T follicular helper cell (primary cell): Measurements from ENCODE around the gene PPP1R7.

Source experiments
- DNase-seq: peaks from one replicate; pipeline ENCODE4 v3.0.0-alpha.2; 2020; ENCODE audit warnings: low read depth

Gene PPP1R7

DNA sequence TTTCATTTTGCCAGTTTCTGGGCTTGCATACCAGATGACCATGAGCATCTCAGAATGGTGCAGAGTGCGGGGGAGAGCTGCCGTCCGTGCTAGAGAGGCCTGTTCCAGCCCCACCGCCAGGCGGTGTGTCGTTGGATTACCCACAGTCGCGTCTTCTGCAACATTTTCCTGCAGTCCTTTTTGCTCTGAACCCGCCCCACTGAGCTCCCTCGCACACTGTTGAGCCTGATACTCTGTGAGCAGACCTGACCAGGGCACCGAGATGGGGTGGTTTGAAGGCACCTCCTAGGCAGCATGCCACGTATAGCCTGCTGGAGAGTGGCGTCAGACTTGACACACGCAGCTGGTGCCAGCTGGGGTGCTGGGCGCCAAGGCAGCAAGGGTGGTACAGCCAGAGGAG lies 18.1 kb downstream of the PPP1R7 start:
- DNase-seq, result no peak

DNA sequence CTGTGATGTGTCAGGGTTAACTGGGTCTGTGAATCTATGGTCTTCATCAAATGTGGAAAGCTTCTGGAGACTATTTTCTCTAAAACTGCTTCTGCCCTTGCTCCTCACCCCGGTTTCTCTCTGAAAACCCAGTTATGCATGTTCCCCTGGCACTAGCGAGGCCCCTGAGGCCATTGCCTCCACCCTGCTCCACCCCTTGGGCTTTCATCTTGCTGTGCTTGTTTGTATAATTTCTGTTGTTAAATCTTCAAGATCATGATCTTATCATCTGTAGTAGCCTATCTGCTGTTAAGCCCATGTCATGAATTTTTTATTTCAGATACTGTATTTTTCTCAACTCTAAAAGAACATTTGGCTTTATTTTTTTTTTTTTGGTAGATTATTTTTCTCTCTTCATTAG lies 23.3 kb downstream of the PPP1R7 start:
- DNase-seq, result no peak

DNA sequence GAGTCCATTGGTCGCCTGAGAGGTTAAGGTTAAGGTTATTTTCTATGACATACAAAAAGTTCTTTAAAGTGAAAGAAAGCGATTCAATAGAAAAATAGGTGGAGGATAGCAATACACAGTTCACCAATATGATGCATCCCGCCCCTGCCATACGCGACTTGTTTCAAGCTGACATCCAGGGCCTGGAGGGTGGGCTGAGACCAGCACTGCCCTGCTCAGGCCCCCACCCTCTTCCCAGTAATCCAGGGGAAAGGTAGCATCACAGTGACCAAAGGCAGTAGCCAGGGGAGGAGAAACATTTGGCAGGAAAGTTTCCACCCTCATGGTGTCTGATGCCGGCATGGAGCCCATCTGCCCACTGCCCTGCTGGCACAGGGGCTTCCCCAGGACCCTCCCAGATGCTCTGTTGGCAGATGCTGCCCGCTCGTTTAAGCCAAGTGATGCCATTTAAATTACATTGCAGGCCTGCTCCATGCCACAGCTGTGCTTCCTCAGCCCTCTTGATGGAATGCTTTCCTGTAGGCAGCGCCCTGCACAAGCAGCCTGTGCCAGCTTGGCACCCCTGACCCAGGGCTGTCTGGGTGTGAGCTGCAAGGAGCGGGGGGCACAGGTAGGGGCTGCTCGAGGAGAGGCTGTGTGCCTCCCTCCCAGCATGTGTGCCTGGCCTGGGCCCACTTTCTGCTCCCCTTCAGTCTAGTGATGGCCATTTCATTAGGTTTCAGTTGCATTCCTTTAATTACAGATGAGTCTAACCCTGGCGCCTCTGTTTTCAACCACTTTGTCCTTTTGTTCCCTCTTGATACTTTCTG lies 27.5 kb downstream of the PPP1R7 start:
- no peak for DNase-seq

DNA sequence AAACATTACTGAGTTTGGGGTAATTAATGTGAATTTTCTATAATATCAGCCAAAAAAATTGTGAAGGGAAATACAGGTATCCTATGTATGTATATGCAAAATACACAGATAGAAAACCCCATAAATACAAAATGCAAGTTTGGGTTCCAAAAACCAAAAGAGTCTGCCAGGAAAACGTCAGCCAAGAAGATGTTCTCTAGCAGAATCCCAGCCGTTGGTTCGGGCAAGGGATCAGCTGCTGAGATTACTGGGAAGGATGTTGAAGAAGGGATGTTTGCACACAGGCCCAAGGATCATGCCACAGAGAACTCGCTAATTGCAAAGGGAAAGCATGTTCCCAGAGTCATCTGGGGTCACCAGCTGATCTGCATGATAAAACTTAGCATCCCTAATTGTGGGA lies 28.7 kb downstream of the PPP1R7 start:
- no peak for DNase-seq

DNA sequence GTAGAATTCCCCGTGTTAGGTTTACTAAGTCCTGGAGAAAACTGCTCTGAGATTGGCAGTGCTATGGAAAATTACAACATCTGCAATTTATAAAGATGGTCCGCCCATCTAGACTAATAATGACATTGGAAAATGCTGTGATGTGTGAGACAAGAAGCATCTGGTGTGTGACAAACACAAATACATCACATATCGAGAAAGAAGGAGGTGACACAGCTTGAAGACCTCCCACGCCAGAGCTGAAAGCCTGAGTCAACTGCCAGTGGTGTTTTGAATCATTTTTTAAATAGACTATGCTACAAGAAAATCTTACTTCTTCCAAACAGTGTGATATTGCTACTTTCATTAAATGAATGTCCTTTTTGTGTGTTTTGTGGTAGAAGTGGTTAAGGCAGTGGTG lies 29.6 kb downstream of the PPP1R7 start:
- DNase-seq, result no peak

DNA sequence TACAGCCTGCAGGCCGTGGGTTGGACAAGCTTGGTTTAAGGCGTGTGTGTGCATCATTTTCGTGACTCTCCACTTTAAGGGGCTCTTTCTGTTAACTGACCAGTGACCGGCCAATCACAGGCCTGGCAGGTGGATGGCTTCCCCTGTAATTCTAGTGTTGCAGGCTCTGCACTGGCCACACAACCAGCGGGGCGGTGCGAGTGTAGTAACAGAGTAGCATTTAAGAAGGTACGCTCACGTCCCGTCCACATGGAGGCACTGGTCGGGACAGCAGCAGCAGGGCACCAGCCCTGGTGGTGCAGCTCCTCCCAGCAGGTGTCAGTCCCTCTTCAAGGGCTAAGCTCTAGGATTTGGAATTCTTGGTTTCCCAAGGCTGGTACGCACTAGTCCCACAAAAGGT lies 30.2 kb downstream of the PPP1R7 start:
- no peak for DNase-seq

DNA sequence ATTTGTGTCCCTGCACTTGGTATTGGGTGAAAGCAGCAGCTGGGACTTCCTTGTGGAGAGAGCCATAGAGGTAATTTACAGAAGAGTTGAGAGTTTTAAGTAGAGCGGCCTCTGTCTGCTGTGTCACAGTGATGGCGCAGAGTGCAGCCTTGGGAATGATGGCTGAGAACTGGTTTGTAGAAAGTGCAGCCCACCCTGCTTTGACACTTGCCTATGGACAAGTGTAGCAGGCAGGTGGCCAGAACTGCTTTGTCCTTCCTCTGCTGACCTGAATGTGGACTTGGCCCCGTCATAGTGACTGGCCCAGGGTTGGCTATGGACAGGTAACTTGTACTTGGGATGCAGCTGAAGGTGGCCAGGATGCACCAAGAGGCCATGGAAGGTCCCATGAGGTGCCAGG lies 31.9 kb downstream of the PPP1R7 start:
- no peak for DNase-seq

DNA sequence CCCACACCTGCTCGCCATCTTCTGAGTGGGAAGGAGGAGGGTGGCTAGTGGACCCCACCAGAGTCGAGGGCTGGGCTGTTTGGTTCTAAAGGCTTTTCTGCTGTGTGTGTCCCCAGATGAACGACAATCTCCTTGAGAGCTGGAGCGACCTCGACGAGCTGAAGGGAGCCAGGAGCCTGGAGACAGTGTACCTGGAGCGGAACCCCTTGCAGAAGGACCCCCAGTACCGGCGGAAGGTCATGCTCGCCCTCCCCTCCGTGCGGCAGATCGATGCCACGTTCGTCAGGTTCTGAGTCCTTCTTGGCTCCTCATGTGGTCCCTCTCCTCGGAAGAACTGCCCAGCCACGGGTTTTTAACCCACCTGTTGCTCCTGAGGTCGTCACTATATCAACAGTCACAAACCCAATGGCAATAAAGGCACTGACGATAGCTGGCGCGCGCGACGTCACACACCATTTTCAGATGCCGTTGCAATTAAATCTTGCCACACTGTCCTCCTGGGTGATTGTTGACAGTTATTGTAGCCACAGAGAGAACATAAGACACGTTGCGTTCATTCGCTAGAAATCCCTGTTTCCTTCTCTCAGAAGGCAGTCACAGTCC lies 32.4 kb downstream of the PPP1R7 start:
- DNase-seq, result no peak

DNA sequence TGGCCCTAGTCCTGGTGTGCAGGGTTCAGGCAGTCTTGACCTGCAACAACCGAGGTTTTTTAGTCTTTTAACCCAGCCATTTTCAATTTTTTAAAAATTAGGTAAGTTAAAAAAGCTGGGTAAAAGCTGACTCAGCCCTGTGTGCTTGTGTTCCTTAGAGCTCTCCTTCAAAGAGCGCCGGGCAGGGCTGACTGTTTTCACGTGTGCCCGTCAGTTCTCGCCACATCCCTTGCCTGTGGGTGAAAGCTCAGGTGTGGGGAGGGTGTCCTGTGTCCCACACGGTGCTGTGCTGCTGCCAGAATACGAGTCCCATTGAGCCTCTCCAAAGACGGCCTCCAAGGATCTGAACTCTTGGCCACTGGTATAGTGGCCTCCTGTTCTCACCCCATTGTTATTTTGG lies 33.0 kb downstream of the PPP1R7 start:
- DNase-seq, result no peak

DNA sequence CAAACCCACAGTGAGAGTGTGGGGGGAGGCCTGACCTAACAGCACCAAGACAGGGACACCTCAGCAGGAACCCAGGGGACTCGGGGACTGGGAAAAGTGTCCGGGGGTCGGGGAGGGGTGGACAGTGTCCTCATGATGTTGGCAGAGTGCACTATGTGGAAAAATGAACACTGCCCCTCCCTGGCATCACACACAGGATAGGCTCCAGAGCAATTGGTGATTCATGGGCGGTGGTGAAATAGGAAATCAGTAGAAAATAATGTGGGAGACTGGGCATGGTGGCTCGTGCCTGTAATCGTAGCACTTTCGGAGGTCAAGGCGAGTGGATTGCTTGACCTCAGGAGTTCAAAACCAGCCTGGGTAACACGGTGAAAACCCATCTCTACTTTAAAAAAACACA lies 34.6 kb downstream of the PPP1R7 start:
- DNase-seq, result no peak

DNA sequence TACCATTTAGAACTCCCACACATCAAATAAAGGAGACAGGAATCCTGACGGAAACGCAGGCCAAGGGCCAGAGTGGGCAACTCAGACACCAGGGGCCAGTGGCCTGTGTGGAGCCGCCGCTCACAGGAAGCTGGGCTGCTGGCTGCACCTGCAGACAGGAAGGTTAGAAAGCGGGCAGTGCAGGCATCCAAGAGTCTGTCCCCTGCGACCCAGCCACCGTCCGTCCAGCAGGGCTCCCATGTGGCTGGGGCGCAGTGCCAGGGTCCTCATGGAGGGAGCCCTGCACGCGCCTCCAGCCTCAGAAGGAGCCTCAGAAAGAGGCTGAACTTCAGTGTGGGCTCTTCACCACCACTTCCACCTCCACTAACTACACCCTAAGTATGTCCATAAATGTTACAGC lies 35.7 kb downstream of the PPP1R7 start:
- DNase-seq, result no peak

DNA sequence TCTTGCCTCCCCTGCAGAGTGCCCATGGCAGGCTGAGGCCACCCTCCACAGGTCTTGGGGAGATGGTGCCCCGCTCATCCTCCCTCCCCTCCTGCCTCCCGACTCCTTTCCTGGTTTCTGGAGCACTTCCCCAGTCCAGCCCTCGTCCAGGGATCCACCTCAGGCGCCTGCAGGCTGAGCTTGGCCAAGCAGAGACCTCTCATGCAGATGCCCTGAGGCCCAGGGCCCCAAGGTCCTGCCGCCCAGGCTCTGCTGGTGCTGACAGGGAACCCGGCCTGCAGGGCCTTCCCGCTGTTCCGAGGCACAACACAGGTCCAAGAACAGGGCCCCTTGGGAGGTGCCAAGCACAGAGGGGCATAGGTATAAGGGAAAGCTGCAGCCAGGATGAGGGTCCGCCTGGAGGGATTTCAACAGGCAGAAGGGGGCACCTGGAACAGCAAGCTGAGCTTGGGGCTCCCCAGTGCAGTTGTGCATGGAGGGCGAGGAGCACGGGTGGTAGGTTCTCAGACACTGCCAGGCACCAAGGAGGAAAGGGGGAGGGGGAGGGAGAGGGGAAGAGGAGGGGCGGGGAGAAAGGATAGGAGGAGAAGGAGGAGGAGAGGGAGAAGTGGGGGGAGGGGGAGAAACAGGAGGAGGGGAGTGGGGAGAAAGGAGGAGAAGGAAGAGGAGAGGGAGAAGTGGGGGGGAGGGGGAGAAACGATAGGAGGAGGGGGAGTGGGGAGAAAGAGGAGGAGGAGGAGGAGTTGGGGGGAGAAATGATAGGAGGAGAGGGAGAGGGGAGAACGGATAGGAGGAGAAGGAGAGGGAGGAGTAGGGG lies 37.0 kb downstream of the PPP1R7 start:
- no peak for DNase-seq

DNA sequence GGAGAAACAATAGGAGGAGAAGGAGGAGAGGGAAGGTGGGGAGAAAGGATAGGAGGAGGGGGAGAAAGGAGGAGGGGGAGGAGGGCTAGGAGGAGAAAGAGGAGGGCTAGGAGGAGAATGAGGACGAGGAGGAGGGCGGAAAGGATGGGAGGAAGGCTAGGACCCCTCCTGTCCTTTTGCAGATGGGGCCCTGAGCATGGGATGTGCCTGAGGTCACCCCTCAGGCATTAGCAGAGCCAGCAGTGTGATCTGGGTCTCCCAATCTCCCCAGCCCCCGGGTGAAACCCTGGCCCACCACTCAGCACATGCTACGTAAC lies 37.6 kb downstream of the PPP1R7 start:
- DNase-seq, result no peak

DNA sequence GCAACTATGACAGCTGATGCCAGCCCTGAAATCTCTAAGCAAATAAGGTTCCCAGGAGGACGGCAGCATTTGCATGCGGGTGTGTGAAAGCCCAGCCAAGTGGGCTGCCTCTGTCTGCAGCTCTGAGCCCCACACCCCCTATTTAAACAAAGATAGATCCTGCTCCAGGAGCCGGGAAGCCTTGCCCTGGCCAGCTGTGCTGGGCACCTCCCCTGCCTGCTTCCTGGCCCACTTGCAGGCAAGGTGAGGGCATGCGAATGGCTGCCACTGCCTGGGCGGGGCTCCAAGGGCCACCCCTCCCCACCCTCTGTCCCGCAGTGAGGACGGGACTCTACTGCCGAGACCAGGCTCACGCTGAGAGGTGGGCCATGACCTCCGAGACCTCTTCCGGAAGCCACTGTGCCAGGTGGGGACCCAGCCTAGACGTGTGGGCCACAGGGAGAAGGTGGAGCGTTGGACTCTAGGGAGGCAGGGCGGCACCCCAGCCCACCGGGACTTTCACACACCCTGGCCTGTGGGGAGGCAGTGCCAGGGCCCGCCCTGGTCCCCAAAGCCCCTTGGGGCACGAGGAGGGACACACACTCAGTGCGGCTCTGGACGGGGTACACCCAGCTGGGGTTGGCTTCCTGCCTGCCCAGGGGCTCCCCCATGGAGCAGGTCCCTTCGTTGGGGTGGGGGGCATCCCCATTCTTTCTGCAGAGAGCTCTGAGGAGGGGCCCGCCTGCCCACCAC lies 38.3 kb downstream of the PPP1R7 start, which contains the start of gene ANO7:
Gene ANO7, plus strand, starts transcription at position 317 of the 732 bp plus-strand sequence. CDS start 1,387 bp downstream, outside the sequence.
- DNase-seq, result no peak

DNA sequence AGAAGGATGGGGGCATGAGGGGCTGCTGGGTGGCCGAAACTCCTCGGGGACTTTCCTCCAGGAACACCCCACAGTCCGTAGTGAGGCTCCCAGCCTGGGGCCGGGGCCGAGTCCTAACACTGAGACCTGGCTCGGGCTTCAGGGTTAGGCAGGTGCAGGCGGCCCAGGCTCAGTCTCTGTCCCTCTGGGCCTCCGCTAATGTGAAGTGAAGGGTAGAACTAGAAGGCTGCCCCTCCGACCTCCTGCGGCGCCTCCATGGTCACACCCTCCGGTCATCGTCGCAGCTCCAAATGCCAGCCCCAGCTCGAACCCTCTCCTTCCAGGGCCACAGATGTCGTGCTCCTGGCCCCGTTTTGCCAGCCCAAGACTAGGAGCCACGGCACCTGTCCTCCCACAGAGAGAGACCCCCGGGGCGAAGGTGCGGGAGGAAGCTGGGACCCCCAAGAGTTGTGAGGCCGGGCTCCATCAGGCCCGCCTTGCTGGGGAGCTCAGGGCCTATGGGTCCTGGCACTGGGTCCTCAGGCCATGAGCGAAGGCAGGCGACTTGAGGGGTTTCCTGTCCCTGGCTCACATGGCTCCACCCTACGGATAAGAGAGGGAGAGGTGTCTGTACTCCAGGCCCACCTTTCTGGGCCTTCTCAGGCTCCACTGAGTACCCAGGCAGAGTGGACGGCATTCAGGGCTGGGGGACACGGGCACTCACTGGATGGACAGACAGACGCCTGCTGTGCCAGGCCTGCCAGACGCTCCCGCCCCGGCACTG lies 39.0 kb downstream of the PPP1R7 start:
- no peak for DNase-seq

DNA sequence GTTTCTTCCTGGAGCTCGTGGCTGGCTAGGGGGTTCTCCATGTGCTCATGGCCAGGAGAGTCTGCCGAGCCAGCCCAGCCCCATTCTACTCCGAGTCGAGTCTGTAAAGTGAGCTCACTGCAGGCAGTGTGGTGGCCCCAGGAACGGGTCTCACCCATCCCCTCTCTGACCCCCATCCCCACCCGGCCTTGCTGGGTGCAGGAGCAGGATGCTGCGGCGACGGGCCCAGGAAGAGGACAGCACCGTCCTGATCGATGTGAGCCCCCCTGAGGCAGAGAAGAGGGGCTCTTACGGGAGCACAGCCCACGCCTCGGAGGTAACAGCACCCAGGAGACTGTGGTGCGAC lies 39.6 kb downstream of the PPP1R7 start:
- DNase-seq, result no peak

DNA sequence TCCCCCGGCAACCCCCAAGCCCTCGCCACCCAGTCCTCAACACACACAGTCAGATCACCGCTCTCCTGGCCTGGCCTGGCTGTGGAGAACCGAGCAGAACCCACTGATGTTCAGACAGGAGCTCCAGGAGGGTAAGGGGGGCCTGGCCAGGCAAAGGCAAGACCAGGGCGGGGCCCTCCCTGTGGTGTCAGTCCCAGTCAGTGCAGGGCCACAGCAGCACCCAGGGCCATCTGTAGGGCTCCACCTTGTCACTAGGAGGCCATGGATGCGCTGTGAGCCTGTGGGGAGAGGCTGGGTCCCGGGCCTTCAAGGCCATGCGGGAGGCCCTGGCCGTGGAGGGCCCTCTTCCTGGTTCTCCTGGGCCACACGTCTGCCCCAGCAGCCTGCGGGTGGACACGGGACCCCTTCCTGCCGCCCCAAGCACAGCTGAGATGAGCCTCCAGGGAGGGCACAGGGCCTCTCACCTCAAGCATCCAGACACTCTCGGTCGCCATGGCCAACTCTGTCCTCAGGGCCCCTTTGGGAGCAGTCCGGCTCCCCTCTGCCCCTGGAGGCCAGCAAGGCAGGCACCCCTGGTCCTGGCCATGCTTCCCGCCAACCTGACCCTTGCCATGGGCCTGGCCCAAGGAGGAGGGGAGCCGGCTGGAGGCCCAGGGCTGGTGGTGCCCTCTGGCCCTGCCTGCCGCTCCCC lies 40.2 kb downstream of the PPP1R7 start:
- DNase-seq, result no peak

DNA sequence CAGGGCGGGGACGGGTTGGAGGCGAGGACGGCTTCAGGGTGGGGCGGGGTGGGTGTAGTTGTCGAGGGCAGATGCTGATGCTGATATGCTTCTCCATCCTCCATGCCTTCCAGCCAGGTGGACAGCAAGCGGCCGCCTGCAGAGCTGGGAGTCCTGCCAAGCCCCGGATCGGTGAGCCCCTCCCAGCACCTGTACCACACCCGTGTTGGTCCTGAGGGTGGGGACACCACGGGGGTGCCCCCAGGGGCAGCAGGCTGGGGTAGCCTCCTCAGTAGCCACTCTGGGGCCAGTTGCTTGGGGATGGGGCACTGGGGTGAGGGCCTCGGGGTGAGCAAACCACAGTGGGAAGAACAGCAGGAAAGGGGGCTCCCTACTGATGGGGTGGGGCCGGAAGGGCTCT lies 40.8 kb downstream of the PPP1R7 start:
- no peak for DNase-seq

DNA sequence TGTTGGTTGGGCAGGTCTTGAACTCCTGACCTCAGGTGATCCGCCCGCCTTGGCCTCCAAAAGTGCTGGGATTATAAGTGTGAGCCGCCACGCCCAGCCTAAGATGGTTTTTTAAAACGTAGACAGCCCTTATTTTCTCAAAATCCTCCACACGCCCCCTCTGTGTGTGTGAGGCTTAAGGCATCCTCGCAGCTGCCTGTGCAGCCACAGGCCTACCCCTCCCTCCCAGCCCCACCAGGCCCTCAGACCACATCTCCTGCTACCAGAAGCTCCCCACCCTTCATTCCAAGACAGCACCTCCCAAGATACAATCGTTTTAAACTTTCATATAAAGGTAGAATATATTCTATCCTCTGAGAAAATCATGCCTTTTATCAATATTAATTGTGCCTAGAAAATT lies 43.0 kb downstream of the PPP1R7 start:
- DNase-seq, result no peak

DNA sequence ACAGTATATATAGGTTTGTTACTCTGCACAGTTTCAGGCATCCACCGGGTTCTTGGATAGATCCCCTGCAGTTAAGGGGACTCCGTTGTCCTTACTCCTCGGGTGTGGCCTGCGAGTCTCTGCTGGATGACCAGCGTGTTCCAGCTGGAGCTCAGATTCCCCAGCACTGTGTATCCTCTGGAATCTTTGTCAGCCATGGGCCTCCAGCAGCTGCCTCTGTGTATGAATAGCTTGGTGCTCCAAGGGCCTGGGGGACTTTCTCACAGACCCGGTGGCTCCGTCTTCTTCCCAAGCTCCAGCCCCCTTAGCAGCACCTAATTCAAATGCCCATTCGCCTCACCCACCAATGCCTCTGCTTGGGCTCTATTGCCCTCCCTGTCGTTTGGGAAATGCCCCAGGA lies 44.5 kb downstream of the PPP1R7 start:
- DNase-seq, result no peak

DNA sequence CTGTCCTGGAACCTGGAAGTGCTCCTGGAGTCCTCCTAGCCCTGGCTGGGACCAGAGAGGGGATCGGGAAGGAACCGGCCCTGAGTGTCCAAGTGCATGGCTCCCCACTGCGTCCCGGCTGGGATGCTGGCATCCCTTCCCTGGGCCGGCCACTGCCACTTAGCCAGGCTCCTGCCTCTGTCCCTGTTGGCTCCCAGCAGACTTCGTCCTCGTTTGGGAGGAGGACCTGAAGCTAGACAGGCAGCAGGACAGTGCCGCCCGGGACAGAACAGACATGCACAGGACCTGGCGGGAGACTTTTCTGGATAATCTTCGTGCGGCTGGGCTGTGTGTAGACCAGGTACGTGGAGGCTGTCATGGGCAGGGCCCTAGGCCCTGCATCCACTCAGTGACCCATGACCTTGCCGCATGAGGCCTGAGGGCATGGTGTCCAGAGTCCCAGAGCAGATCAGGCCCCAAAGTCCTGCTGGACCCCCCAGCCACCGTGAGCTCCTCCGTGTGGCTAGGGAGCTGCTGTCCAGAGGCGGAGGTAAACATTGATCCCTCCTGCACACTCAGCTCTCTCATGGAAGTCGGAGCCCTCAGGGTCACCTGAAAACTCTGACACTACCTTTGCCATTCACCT lies 45.4 kb downstream of the PPP1R7 start:
- DNase-seq, result no peak
